H9 (cell line): ENCODE measurements around the gene ETFBKMT. TPM values are rescaled to one million over a fixed set of nuclear protein-coding genes. Genes with fewer than 3 reads are reported as not detected.

Experiments used
- DNase-seq: peaks from one replicate; pipeline ENCODE4 v3.0.0-alpha.2; 2017
- H2AFZ ChIP-seq: one replicate; pipeline ENCODE4 v1.6.1; 2013; ENCODE audit warnings: mild to moderate bottlenecking, low read length, control low read depth, moderate library complexity
- H2AK5ac ChIP-seq: 2 replicates; pipeline ENCODE4 v1.6.1; 2013; ENCODE audit warnings: low read length, control low read depth, mixed read lengths; ENCODE audit not compliant: insufficient read length
- H2BK120ac ChIP-seq: one replicate; pipeline ENCODE4 v1.6.1; 2013; ENCODE audit warnings: low read depth, mild to moderate bottlenecking, low read length, control low read depth, inconsistent platforms; ENCODE audit not compliant: poor library complexity, severe bottlenecking
- H2BK12ac ChIP-seq: 2 replicates; pipeline ENCODE4 v1.6.1; 2013; ENCODE audit warnings: low read length, control low read depth, mixed read lengths, low read depth; ENCODE audit not compliant: insufficient read length
- H2BK15ac ChIP-seq: 2 replicates; pipeline ENCODE4 v1.6.1; 2013; ENCODE audit warnings: low read depth, low read length, control low read depth
- H2BK20ac ChIP-seq: one replicate; pipeline ENCODE4 v1.6.1; 2013; ENCODE audit warnings: low read depth, mild to moderate bottlenecking, low read length, control low read depth, inconsistent platforms; ENCODE audit not compliant: poor library complexity, severe bottlenecking
- H2BK5ac ChIP-seq: 2 replicates; pipeline ENCODE4 v1.6.1; 2013; ENCODE audit warnings: low read length, control low read depth, mixed read lengths; ENCODE audit not compliant: insufficient read length
- H3K14ac ChIP-seq: 2 replicates; pipeline ENCODE4 v1.6.1; 2013; ENCODE audit warnings: low read length, control low read depth; ENCODE audit not compliant: insufficient read depth
- H3K18ac ChIP-seq: 2 replicates; pipeline ENCODE4 v1.6.1; 2013; ENCODE audit warnings: low read depth, mild to moderate bottlenecking, mixed read lengths, low read length, control low read depth; ENCODE audit not compliant: insufficient read length
- H3K23ac ChIP-seq: 2 replicates; pipeline ENCODE4 v1.6.1; 2013; ENCODE audit warnings: low read length, control low read depth, mixed read lengths, low read depth; ENCODE audit not compliant: insufficient read length
- H3K23me2 ChIP-seq: 2 replicates; pipeline ENCODE4 v1.6.1; 2013; ENCODE audit warnings: low read depth, mild to moderate bottlenecking, mixed read lengths, low read length, control low read depth; ENCODE audit not compliant: insufficient read length, poor library complexity, severe bottlenecking
- H3K27ac ChIP-seq: 2 replicates; pipeline ENCODE4 v1.5.1; 2013; ENCODE audit warnings: low read length, control low read depth, mixed read lengths, low read depth; ENCODE audit not compliant: insufficient read length
- H3K27me3 ChIP-seq: 2 replicates; pipeline ENCODE4 v1.6.1; 2013; ENCODE audit warnings: low read length, control low read depth, inconsistent platforms; ENCODE audit not compliant: insufficient read depth
- H3K4ac ChIP-seq: 2 replicates; pipeline ENCODE4 v1.6.1; 2013; ENCODE audit warnings: low read depth, mild to moderate bottlenecking, control low read depth, inconsistent platforms, low read length, moderate library complexity
- H3K4me1 ChIP-seq: 2 replicates; pipeline ENCODE4 v1.6.1; 2013; ENCODE audit warnings: low read length, control low read depth, inconsistent platforms; ENCODE audit not compliant: insufficient read depth
- H3K4me2 ChIP-seq: 2 replicates; pipeline ENCODE4 v1.6.1; 2013; ENCODE audit warnings: low read length, control low read depth, mixed read lengths; ENCODE audit not compliant: insufficient read length, insufficient read depth
- H3K56ac ChIP-seq: 2 replicates; pipeline ENCODE4 v1.6.1; 2013; ENCODE audit warnings: low read depth, mild to moderate bottlenecking, mixed read lengths, low read length, control low read depth; ENCODE audit not compliant: insufficient read length
- H3K79me1 ChIP-seq: 2 replicates; pipeline ENCODE4 v1.6.1; 2013; ENCODE audit warnings: low read depth, mild to moderate bottlenecking, moderate library complexity, low read length, control low read depth, inconsistent platforms; ENCODE audit not compliant: insufficient read depth, poor library complexity, severe bottlenecking
- H3K79me2 ChIP-seq: 2 replicates; pipeline ENCODE4 v1.6.1; 2013; ENCODE audit warnings: low read length, control low read depth, inconsistent platforms; ENCODE audit not compliant: insufficient read depth
- H3K9ac ChIP-seq: 2 replicates; pipeline ENCODE4 v1.6.1; 2013; ENCODE audit warnings: low read length, control low read depth, mixed read lengths; ENCODE audit not compliant: insufficient read length; ENCODE audit errors: extremely low read depth
- H3K9me3 ChIP-seq: one replicate; pipeline ENCODE4 v1.6.1; 2013; ENCODE audit warnings: low read depth, low read length, inconsistent platforms; ENCODE audit not compliant: control insufficient read depth
- H3T11ph ChIP-seq: one replicate; pipeline ENCODE4 v1.6.1; 2013; ENCODE audit warnings: mild to moderate bottlenecking, low read length, control low read depth, inconsistent platforms
- H4K20me1 ChIP-seq: one replicate; pipeline ENCODE4 v1.6.1; 2013; ENCODE audit not compliant: control insufficient read depth, insufficient read length, insufficient read depth
- H4K5ac ChIP-seq: 2 replicates; pipeline ENCODE4 v1.6.1; 2013; ENCODE audit warnings: low read depth, mild to moderate bottlenecking, mixed read lengths, low read length, control low read depth; ENCODE audit not compliant: insufficient read length
- H4K8ac ChIP-seq: replicated peaks from 2 replicates; pipeline ENCODE4 v1.6.1; 2013; ENCODE audit warnings: low read length, control low read depth, mixed read lengths, low read depth; ENCODE audit not compliant: insufficient read length
- H4K91ac ChIP-seq: 2 replicates; pipeline ENCODE4 v1.6.1; 2013; ENCODE audit warnings: low read depth, mild to moderate bottlenecking, moderate library complexity, mixed read lengths, low read length, control low read depth; ENCODE audit not compliant: insufficient read length
- H3K27ac Mint-ChIP-seq, 3 experiments: 2 replicates in 2 of 3; 3 replicates in 1 of 3; pipeline ENCODE4 v1.8.0; 2020 to 2021; ENCODE audit warnings: mixed read lengths in 3 of 3, mild to moderate bottlenecking in 1 of 3, moderate library complexity in 1 of 3
- H3K27me3 Mint-ChIP-seq: 2 replicates; pipeline ENCODE4 v1.8.0; 2021; ENCODE audit warnings: low read depth, mild to moderate bottlenecking, moderate library complexity, mixed read lengths
- H3K36me3 Mint-ChIP-seq, 3 experiments: 2 replicates in 2 of 3; 3 replicates in 1 of 3; pipeline ENCODE4 v1.8.0; 2020 to 2021; ENCODE audit warnings: low read depth in 3 of 3, mixed read lengths in 3 of 3; ENCODE audit not compliant: insufficient read depth in 1 of 3
- H3K4me1 Mint-ChIP-seq, 2 experiments: 2 replicates each; pipeline ENCODE4 v1.8.0; 2020; ENCODE audit warnings: mixed read lengths in 2 of 2
- H3K4me3 Mint-ChIP-seq, 2 experiments: 2 replicates in 1 of 2; 3 replicates in 1 of 2; pipeline ENCODE4 v1.8.0; 2020 to 2021; ENCODE audit warnings: mild to moderate bottlenecking in 2 of 2, mixed read lengths in 2 of 2, moderate library complexity in 1 of 2
- H3K9me3 Mint-ChIP-seq, 2 experiments: 2 replicates in 1 of 2; 3 replicates in 1 of 2; pipeline ENCODE4 v1.8.0; 2020; ENCODE audit warnings: mild to moderate bottlenecking in 2 of 2, mixed read lengths in 2 of 2, moderate library complexity in 1 of 2
- WGBS: extraction: QIAGEN DNeasy Blood & Tissue Kit; methylation state at CpG from one replicate; pipeline ENCODE4 v1.1.7; 2013; ENCODE audit warnings: missing lambda C conversion rate, low lambda C conversion rate, mixed read lengths; ENCODE audit not compliant: insufficient read length; ENCODE audit errors: extremely low coverage; 5-methylcytosine and 5-hydroxymethylcytosine counted together
- total RNA-seq: library from RNA; stranded (reverse); gene quantifications from 2 replicates; pipeline ENCODE4 v1.2.1, GENCODE V29; 2021
- TF ChIP-seq, protein P1 (sequence below): fragments of 200-600 bp; sonication (generic); conservative IDR thresholded peaks from 3 replicates; pipeline ENCODE4 v1.8.0; 2021; ENCODE audit warnings: antibody characterized with exemption, mild to moderate bottlenecking

ETFBKMT gene
- total RNA-seq, 1 experiment from 2014 or later = 0.81 TPM

DNA sequence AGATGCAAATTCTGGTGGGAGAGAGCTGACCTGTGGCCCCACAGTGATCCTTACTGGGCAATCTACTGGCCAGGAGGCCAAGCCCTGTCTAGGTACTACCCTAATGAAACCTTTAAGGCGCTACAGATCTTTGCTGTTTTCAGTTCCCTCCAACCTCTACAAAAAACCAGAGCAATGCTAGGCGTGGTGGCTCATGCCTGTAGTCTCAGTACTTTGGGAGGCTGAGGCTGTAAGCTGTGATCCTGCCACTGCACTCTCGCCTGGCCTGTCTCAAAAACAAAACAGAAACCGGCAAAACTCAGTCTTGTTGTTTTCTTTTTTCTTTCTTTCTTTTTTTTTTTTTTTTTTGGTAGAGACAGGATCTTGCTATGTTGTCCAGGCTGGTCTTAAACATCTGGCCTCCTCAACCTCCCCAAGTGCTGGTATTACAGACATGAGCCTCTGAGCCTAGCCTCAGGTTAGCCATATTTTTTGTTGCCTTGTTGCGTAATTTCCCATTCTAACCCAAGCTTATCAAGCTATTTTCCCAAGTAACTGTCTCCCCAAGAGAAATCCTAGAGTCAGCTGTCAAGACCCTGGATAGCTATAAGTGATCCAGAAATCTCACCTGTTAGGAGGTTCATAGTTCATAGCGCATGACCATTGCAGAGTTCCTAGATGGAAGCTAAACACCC, 2.8 kb downstream of the ETFBKMT start:
- TF ChIP-seq, protein P1, sequence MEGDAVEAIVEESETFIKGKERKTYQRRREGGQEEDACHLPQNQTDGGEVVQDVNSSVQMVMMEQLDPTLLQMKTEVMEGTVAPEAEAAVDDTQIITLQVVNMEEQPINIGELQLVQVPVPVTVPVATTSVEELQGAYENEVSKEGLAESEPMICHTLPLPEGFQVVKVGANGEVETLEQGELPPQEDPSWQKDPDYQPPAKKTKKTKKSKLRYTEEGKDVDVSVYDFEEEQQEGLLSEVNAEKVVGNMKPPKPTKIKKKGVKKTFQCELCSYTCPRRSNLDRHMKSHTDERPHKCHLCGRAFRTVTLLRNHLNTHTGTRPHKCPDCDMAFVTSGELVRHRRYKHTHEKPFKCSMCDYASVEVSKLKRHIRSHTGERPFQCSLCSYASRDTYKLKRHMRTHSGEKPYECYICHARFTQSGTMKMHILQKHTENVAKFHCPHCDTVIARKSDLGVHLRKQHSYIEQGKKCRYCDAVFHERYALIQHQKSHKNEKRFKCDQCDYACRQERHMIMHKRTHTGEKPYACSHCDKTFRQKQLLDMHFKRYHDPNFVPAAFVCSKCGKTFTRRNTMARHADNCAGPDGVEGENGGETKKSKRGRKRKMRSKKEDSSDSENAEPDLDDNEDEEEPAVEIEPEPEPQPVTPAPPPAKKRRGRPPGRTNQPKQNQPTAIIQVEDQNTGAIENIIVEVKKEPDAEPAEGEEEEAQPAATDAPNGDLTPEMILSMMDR = no peak
- Histone ChIP-seq H3K18ac (no peak overlapping the region), H3K56ac (no peak overlapping the region), H3K23ac (no peak overlapping the region), H2BK20ac (no peak overlapping the region), H3K79me2 (no peaks in the 10 kb centered on the region), H2AK5ac (no peak overlapping the region), H2BK120ac (no peak overlapping the region), H3K27me3 (no peaks in the 10 kb centered on the region), H3K9me3 (peaks cover 14% of the 10 kb centered on the region), H3K4me2 (no peak overlapping the region), H3T11ph (no peak overlapping the region), H4K5ac (no peak overlapping the region), H2BK5ac (no peak overlapping the region), H3K14ac (no peak overlapping the region), H3K23me2 (peaks cover 3% of the 10 kb centered on the region), H3K27ac (no peak overlapping the region), H3K79me1 (no peaks in the 10 kb centered on the region), H3K9ac (no peak overlapping the region), H3K4me1 (no peaks in the 10 kb centered on the region), H4K91ac (no peak overlapping the region), H2AFZ (no peak overlapping the region), H3K4ac (no peak overlapping the region), H4K20me1 (no peaks in the 10 kb centered on the region), H4K8ac (no peak overlapping the region), H2BK15ac (no peak overlapping the region; the same call in 1 of the 2 replicates), H2BK12ac (no peak overlapping the region)
- Mint-ChIP-seq H3K4me3 (no peak overlapping the region), H3K9me3 (peaks cover 20 to 23% of the 10 kb centered on the region in 2 experiments; a peak in 4 of 5 replicates), H3K36me3 (peaks cover 12 to 18% (median 13%) of the 10 kb centered on the region in 3 experiments; a peak in 6 of 7 replicates), H3K27ac (no peak overlapping the region), H3K4me1 (peaks cover 5 to 6% of the 10 kb centered on the region in 2 experiments), H3K27me3 (peaks cover 2% of the 10 kb centered on the region; the same call in 1 of the 2 replicates)
- no peak for DNase-seq
- no CpG with 5 or more reads among the region's 6 CpGs for WGBS
